Measurements from ENCODE around the gene TTLL9.
"Not testable (repeated sequence)": the region's sequence is repeated elsewhere in the genome, so short reads cannot be mapped to it uniquely, and the experiment has no call there.

Gene TTLL9, protein sequence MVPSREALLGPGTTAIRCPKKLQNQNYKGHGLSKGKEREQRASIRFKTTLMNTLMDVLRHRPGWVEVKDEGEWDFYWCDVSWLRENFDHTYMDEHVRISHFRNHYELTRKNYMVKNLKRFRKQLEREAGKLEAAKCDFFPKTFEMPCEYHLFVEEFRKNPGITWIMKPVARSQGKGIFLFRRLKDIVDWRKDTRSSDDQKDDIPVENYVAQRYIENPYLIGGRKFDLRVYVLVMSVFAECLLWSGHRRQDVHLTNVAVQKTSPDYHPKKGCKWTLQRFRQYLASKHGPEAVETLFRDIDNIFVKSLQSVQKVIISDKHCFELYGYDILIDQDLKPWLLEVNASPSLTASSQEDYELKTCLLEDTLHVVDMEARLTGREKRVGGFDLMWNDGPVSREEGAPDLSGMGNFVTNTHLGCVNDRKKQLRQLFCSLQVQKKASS

DNA sequence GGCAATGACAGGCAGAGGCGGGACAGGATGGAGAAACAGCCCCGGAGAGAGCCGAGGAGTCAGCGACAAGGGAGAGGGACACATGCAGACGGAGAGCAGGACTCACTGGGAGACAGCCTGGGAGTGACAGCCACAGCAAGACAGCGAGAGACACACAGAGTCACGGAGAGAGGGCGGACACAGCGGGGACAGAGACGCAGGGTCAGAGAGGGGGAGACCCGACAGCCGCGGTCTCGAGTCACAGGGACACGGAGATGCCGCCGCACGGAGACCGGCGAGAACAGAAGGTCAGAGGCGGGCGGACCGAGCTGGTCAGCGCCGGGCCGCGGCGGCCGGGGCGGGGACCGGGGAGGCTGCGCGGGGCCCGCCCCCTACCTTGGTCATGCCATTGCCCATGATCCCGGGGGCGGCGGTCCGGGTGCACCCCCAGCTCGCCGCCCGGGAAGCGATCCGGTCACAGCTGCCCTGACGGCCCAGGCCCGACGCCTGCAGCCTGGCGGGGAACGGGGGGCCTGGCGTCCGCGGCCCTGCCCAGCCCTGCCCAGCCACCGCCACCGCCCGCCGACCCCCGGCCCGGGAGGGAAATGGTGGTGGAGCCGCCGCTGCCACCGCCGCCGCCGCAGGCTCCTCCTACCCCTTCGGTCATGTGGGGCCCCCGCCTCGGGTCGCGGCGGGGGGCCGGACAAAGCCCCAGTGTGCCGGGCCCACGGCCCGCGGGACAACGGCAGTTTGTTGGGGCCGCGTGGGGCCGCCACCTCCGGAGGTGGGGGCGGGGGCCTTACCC, at the start of gene TTLL9, which contains the start of gene DUSP15:
TTLL9 (plus strand) TSS at position 693 of the 784 bp plus-strand sequence. CDS start 493 bp downstream, outside the sequence.
DUSP15 (minus strand) TSS at position 586 of the 784 bp plus-strand sequence; CDS start at position 396, 190 bp downstream.
- DNase-seq = no peak

DNA sequence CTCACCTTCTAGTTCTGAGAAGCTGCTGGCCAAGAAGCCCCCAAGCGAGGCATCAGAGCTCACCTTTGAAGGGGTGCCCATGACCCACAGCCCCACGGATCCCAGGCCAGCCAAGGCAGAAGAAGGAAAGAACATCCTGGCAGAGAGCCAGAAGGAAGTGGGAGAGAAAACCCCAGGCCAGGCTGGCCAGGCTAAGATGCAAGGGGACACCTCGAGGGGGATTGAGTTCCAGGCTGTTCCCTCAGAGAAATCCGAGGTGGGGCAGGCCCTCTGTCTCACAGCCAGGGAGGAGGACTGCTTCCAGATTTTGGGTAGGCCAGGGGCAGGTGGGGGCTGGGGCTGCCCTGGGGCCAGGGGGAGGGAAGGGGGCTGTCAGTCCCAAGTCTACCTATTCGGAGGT, 49.0 kb upstream of the TTLL9 start:
- DNase-seq = no peak

DNA sequence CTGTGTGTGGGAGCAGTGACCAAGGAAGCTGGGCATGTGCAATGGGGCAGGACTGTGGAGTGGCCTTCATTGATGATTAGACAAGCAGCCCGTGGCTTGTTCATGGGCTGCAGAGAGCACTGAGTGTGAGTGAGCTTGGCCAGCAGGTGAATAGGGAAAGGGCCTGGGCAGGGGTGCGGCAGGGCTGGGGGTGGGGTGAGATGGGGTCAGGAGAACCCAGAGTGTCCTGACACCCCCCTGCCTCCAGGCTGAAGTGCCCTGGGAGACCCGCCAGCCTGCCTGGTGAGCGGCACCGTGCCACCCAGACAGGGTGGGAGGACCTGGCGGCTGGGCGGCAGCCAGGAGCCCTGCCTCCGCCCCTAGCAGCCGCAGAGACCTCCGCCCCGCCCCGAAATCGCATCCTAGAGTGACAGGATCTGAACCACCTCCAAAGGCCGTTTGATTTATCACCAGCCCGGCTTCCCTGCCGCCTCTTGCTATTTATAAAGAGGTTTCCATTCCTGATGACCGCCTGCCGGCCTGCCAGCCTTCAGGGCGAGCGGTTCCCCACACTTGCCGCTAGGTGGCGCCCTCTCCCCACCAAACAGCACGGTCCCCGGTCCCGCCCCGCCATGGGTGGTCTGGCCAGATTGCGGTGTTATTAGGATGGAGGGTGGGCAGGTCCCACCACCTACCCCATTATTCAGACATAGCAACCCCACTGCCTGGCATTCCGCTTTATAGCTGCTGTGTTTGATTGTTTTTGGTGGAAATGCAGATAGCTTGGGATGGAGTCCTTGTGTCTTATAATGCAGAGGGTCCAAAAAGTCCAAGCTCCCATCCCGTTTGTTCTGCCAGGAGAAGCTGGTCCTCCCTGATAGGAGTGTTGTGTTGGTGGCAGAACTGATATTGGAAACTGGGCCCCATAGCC, 47.8 kb upstream of the TTLL9 start:
- peak; percentile 56 for DNase-seq

DNA sequence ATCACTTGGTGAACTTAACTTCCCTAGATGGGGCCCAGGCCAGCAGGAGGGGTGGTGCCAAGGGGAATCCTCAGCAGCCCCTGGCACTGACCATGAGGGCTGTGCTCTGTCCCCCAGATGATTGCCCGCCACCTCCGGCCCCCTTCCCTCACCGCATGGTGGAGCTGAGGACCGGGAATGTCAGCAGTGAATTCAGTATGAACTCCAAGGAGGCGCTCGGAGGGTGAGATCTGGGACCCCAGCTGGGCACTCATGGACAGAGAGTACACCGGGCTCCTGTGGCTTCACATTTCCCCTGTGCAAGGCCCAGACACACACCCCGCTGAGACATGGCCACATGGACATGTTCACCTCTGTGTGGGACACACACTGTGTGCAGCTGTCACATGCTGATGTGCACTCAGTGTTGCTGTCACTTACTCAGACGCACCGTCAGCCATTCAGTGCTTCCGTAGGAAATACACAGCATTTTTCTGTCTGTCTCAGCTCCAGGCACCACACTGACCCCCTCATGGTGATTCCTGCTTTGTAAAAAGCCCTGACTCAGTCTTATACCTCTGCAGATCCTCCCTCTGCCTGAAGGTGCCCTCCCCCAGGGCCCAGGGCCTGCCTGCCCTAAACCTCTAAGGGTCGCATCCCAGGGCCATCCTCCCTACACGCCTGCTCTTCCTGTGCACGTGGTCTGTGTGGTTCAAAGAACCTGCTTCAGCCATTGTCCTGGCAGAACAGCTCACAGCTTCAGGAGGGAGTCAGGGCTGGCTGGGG, 46.9 kb upstream of the TTLL9 start:
- no peak for DNase-seq

DNA sequence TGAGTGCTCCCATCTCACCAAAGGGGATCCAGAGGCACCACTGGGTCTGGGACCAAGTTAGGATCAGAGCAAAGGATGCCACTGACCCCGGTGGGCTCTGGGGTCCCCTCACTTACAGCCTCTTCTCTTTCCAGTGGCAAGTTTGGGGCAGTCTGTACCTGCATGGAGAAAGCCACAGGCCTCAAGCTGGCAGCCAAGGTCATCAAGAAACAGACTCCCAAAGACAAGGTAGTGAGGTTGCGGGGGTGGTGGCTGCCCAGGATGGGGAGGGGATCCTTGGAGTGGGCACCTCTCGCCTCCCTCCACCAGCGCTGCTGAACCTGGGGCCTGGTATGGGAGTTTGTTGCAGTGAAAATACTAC, 46.3 kb upstream of the TTLL9 start:
- DNase-seq = no peak

DNA sequence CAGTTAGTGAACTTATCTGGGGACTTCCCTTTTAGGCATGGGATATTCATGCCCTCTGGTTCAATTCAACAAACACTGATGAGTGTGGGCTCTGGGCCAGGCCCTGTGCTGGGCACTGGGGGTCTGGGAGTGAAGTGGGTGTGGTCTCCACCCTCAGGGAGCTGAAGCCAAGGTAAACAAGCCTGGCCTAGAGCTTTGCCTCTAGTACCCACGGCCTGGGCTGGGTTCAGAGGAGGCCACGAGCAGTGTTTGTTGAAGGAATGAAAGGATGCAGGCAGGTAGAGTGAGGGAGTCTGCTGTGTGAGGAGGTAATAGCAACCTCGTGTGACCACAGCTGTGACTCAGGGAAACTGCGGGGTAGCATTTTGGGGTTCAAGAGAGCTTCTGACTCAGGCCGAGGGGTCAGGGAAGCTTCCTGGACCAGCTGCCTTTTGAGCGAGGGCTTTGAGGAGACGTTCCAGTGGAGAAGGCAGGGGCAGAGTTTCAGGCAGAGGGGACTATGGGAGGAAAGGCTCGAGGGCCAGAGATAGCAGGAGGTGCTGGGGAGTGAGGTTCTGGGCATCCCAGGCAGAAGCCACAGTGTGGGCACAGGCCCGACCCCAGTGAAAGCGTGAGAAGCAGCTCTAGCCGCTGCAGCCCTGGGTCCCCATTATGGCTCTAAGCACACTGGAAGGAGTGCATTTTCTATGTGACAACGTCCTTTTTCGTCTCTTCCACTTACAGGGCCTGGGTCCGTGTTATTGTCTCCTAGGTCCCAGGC, 45.7 kb upstream of the TTLL9 start:
- no peak for DNase-seq

DNA sequence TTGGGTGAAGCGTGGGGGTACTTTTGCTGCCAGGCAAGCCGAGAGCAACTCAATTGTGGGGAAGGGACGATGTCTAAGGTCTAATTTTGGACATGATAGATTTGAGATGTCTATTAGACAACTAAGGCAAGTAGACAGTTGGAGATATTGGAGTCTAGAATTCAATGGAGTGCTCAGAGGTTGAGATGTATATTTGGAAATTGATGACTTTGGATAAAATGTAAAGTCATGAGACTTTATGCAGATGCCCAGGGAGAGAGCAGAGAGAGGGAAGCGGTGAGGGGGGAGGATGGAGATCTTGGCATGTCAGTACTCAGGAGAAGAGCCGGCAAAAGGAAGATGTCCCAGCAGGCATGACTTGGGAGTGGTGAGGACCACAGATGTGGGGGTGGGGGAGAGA, 44.4 kb upstream of the TTLL9 start:
- no peak for DNase-seq

DNA sequence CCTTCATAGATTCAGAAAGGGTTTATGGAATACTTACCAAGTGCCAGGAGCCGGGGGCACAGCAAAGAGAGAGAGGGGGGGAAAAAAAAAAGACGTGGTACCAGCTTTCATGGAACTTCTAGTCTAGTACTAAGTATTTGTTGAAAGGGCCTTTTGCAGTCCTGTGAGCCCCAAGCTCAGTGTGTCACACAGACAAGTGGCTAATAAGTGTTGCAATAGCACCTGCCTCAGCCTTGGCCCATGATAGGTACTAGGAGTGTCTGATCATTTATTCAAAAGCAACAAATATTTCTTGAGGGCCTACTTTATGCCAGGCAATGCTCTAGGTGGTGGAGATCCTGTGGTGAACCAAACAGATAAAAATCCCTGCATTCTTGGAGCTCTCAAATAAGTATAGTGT, 43.4 kb upstream of the TTLL9 start:
- no peak for DNase-seq

DNA sequence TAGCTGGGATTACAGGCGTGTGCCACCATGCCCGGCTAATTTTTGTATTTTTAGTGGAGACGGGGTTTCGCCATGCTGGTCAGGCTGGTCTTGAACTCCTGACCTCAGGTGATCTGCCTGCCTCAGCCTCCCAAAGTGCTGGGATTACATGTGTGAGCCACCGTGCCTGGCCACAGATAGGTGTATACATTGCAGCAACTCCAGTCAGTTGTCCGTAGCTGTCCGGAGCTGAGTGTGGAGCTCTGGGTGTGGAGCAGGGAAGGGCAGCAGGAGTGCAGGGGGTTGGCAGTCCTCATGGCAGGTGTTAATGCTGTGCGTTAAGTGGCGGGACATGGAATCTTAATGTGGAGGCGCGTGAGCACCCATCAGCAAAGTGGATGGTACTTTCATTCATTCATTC, 42.4 kb upstream of the TTLL9 start:
- DNase-seq = not testable (repeated sequence)

DNA sequence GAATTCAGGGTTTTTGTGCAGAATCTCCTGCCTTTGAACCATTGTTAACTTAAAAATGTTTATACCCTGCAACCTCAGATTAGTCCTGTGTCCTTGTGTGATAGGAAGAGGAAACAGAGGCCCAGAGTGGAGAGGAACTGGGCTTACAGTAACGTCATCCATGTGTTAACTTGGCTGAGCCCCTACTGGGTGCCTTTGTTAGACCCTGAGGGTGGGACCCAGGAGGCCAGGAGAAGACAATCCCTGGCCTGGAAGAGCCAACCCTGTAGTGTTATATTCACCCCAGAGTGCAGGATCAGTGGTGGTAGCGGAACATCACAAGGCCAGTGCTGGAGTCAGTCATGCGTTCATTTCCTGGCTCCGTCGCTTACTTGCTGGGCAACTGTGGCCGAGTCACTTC, 40.7 kb upstream of the TTLL9 start:
- no peak for DNase-seq

DNA sequence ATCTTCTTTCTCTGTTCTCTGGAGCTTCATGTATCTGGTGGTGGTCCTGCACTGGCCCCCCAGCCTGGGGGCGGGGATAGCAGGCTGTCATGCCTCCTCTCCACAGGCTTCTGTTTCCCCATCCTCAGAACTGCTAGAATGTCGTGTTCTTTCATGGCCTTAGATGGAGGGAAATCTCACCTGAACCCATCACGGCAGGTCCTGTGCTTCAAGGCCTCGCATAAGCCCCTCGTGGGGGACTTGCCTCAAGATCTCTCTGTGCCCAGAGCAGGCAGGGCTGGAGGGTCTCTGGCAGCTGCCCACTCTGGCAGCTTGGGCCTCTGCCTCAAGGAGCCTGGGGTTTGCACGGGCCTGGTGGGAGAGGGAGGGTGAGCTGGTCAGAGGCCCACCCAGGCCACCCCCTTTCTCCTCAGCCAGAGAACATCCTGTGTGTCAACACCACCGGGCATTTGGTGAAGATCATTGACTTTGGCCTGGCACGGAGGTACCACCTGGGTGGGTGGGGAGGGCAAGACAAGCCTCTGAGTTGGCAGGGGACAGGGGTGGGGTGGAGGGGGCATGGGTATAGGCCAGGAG, 39.9 kb upstream of the TTLL9 start:
- no peak for DNase-seq

DNA sequence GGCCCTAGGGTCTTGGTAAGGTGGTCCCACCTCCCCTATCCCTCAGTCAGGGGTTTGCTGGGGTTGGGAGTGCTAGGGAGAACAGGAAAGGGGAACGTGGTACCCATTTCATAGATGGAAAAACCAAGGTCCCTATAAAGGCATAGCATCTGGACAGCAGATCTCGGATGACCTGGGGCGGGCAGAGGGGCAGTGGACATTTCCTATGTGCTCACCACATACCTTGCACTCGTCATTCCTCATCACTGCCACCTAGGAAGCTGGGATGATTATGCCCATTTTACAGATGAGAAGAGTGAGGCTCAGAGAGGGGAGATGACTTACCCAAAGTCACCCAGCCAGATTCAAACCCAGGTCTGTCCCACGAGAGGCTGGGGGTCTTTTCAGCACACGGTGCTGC, 39.2 kb upstream of the TTLL9 start:
- no peak for DNase-seq

DNA sequence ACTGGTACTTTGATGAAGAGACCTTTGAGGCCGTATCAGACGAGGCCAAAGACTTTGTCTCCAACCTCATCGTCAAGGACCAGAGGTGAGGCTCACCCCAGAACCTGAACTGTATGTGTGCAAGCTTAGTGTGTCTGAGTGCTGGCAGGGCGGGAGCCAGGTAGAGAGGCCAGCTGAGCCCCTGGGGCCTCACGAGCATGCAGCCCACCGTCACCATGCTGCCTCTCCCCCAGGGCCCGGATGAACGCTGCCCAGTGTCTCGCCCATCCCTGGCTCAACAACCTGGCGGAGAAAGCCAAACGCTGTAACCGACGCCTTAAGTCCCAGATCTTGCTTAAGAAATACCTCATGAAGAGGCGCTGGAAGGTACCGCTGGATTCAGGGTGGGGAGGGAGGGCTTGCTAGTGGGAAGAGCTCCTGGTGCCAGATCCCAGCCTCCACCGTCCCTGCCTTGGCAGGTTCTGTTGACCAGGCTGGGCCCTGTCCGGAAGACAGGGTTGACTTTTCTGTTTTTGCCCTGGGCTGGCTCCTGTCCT, 38.6 kb upstream of the TTLL9 start:
- no peak for DNase-seq

DNA sequence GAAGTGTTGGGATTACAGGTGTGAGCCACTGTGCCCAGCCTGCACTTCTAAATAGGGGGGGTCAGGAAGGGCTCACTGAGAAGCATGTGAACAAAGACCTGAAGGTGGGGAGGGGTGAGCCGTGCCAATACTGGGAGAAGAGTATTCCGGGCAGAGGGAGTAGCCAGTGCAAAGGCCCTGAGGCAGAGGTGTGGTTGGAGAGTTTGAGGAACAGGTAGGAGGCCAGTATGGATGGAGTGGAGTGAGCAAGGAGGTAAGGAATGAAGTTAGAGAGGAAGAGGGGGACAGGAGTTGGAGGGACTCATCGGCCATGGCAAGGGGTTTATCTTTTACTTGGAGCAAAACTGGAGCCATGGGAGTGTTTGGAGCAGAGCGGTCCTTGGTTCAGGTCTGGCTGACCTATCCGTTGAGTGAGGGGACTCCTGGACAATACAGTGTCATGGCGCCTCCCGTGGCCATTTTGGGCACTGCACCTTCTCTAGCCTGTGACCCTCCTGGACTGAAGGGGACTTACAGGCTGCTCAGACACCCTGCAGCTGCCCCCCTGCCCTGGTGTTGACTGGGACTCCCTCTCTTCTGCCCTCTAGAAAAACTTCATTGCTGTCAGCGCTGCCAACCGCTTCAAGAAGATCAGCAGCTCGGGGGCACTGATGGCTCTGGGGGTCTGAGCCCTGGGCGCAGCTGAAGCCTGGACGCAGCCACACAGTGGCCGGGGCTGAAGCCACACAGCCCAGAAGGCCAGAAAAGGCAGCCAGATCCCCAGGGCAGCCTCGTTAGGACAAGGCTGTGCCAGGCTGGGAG, 37.1 kb upstream of the TTLL9 start:
- DNase-seq = peak; percentile 55

DNA sequence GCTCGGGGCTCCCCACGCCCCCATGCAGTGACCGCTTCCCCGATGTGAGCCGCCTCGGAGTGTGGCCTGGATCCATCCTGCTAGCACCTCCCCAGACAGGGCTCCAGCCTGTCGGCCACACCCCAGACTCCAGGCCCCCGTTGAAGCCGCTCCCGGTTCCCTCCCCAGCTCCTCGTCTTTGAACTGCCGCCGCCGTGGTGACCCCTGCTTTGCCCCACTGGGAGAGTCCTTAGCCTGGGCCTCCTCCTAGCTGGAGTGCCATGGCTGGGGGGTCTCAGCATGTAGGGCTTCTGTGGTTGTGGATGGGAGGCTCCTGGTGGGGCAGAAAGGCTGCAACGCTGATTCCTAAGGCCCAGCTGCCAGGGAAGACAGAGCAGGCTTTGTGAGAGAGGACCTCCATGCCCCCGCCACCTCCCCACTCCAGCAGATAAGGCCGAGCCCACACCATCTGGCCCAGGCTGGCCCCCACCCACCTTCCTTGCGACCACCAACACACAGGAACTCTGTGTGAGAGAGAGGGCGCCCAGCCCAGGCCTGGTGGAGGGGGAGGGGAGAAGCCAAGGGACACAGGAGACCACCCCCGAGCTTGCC, 36.4 kb upstream of the TTLL9 start:
- DNase-seq = no peak

DNA sequence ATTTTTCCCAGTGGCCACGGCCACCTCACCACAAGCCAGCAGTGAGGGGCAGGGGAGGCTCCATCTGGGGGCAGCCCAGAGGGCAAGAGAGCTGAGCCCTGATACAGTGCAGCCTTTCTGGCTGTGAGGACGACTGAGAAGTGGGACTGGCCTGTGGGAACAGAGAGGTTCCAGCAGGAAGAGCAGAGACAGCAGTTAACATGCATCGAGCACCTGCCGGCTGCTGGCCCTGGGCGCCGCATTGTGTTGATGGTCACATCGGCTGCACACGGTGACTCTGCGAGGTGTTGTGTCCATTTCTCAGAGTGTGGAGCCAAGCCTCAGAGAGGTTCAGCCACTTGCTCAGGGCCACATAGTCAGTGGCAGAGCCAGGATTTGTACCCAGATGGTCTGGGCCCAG, 34.9 kb upstream of the TTLL9 start:
- no peak for DNase-seq

DNA sequence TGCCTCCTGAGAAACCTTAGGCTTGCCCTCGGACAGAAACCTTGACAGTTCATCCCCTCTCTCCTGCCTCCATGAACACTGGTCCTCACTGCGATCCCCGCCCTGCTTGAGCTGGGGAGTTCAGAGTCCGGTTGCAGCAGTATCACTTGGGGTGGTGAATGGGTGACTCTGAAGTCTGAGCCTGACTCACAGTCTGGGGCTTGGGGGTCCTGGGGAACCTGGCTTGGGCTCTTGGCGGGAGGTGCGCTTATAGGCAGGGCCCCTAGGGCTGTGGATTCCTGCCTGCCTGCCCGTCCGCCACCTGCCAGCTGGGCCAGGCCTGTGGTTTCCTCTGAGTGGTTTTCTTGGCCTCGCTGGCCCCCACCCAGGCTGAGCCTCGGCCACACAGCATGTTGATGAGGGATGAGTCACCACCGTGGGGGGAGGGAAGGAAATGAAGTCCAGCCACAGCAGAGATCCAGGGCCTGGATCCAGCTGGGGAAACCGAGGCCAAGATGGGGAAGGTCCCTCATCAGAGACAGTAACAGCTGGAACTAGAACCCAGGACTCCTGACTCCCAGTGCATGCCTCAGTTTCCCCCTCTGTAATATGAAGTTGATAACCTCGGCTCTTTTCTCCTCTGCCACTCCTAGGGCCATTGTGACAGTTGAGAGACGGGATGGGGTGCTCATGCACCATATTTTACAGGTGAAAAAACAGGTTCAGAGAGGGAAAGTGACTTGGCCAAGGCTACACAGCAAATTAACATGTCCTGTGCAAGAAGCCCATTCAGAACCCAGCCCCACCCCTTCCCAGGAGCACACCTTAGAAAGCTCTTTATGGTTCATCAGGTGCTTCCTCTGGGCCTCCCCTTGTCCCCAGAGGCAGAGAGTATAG, 34.2 kb upstream of the TTLL9 start:
- DNase-seq = no peak

DNA sequence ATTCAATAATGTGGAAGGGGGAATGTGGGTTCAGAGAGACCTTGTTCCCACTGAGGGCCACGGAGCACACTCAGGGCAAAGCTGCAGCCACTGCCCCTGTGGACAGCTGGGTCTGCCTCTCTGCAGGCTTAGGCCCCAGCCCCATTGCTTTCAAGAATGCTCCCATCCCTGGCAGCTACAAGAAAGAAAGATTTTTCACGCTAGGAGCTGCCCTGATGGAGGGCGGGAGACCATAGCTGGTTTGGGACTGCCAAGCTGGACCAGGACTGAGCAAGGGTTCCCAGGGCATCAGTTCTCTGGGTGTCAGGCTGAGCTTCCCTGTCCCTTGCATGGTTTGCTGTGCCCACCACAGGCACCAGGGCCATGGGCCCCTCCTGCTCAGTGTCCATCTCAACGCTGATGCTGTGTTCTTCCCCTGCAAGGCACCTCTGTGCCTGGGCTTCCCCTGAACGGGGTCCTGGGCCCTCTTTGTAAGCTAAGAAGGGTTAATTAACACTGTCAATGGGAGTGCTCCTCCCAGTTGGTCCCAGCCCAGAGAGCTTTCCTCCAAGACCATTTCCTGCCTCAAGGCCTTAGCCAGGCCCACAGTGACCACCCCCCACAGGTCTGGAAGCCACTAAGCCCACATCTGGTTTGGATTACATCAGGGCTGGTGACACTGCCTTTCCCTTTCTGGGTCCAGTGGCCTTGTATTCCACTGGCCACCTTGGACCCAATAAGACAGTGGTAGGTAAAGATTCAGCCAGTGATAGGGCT, 33.4 kb upstream of the TTLL9 start:
- DNase-seq = no peak
